Stomach (tissue), 4 donors: ENCODE results near the gene LTBP3.

ENCODE experiments used
- CTCF ChIP-seq, 7 experiments: fragments of 450-650 bp in 4 of 7; fragments of 200-600 bp in 3 of 7; sonication (generic) in 3 of 7; IDR thresholded peaks; one replicate each; pipeline ENCODE4 v1.5.1; 2016 to 2019; ENCODE audit warnings: antibody characterized with exemption in 7 of 7, control low read depth in 2 of 7, mild to moderate bottlenecking in 1 of 7
- EP300 ChIP-seq: sonication (generic); formaldehyde crosslinking; IDR thresholded peaks from one replicate; pipeline ENCODE4 v1.6.1; 2017; ENCODE audit warnings: antibody characterized with exemption
- POLR2A ChIP-seq, 4 donors: fragments of 450-650 bp; IDR thresholded peaks; one replicate each; pipeline ENCODE4 v1.6.1; 2016; ENCODE audit warnings: antibody characterized with exemption in 4 of 4, control low read depth in 2 of 4, mild to moderate bottlenecking in 1 of 4, moderate library complexity in 1 of 4

GRCh38 chr11:65501186-65501471, 57.0 kb downstream of the LTBP3 start:
- no peak for TF ChIP-seq EP300
- no peak for TF ChIP-seq CTCF (IDR thresholded peaks at IDR 0.05)
- TF ChIP-seq POLR2A (IDR thresholded peaks at IDR 0.05) = no peak
